SK-N-SH (cell line): ENCODE measurements around the gene RAD21L1.

Source experiments
- CHD2 ChIP-seq: fragments of 150-350 bp; IDR thresholded peaks from 2 replicates; pipeline ENCODE4 v1.6.1; 2018; ENCODE audit warnings: low read length; ENCODE audit not compliant: partially characterized antibody
- ELF1 ChIP-seq: IDR thresholded peaks from 2 replicates; pipeline ENCODE4 v1.4.0; 2012
- EP300 ChIP-seq, 2 experiments: IDR thresholded peaks; 2 replicates each; pipeline versions ENCODE4 v1.4.0 to v1.6.1; 2012; ENCODE audit warnings: borderline replicate concordance in 1 of 2, low read depth in 1 of 2, low read length in 1 of 2
- FOXJ3 ChIP-seq: sonication (generic); formaldehyde crosslinking; IDR thresholded peaks from 2 replicates; pipeline ENCODE4 v1.5.1; 2020; ENCODE audit warnings: mild to moderate bottlenecking, missing genetic modification reagents
- GATA2 ChIP-seq: sonication (generic); formaldehyde crosslinking; IDR thresholded peaks from 2 replicates; pipeline ENCODE4 v1.5.0; 2020; ENCODE audit warnings: mild to moderate bottlenecking, missing genetic modification reagents
- MXI1 ChIP-seq: IDR thresholded peaks from 2 replicates; pipeline ENCODE4 v1.6.1; 2012; ENCODE audit warnings: mild to moderate bottlenecking, low read depth, low read length, improper control_type of control experiment
- POLR2AphosphoS5 ChIP-seq: IDR thresholded peaks from 2 replicates; pipeline ENCODE4 v1.6.1; 2012; ENCODE audit warnings: low read depth, low read length
- RFX5 ChIP-seq: IDR thresholded peaks from 2 replicates; pipeline ENCODE4 v1.6.1; 2012; ENCODE audit warnings: mild to moderate bottlenecking, improper control_type of control experiment, low read length
- SIN3A ChIP-seq: IDR thresholded peaks from 2 replicates; pipeline ENCODE4 v1.6.1; 2012; ENCODE audit warnings: low read depth, mild to moderate bottlenecking, low read length, moderate library complexity, borderline replicate concordance
- SMC3 ChIP-seq: IDR thresholded peaks from 2 replicates; pipeline ENCODE4 v1.6.1; 2012; ENCODE audit warnings: low read depth, low read length, improper control_type of control experiment
- TF ChIP-seq, protein P1 (sequence below): fragments of 200-600 bp; sonication (generic); IDR thresholded peaks from 2 replicates; pipeline ENCODE4 v1.6.1; 2017; ENCODE audit warnings: antibody characterized with exemption, mild to moderate bottlenecking, moderate library complexity
- TF ChIP-seq, protein P2 (sequence below): fragments of 150-350 bp; IDR thresholded peaks from 2 replicates; pipeline ENCODE4 v1.6.1; 2016; ENCODE audit warnings: mild to moderate bottlenecking, low read depth, low read length
- TF ChIP-seq, protein P3 (sequence below): IDR thresholded peaks from 2 replicates; pipeline ENCODE4 v1.4.0; 2012; ENCODE audit warnings: low read depth

DNA sequence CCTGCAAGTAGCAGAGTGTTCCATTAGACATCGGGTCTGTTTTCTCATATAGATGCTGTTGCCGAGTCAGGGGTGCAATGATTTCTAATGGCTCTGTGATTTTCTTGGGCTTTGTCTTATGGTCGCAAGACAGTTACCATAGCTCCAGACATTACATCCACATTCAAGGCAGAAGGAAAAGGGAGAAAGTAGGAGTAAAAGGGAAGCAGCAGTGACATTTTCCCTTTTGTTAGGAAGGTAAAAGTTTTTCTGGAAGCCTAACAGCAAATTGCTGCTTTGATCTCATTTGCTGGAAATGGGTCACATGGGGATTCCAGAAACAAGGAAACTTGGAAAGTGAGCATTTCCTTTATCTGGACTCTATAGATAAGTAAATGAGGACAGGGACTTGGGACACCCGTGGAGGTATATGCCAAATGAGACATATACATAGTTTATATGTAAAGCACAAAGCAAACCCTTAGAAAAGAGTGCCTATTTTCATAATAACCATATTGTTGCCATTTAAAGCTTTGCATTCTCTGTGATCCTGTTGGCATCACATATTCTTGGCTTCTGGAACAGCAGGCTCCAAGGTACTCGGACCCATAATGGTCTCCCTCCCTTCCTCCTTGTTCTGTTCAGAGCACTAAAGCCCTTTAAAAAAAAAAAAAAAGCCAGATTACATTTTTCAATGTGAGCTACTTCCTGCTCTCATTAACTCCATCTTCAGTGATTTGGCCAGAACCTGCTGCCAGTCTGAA is 22.9 kb upstream of the RAD21L1 start, which contains the start of gene C20orf202:
- no peak for TF ChIP-seq RFX5
- TF ChIP-seq GATA2 = no peak
- TF ChIP-seq, protein P1, sequence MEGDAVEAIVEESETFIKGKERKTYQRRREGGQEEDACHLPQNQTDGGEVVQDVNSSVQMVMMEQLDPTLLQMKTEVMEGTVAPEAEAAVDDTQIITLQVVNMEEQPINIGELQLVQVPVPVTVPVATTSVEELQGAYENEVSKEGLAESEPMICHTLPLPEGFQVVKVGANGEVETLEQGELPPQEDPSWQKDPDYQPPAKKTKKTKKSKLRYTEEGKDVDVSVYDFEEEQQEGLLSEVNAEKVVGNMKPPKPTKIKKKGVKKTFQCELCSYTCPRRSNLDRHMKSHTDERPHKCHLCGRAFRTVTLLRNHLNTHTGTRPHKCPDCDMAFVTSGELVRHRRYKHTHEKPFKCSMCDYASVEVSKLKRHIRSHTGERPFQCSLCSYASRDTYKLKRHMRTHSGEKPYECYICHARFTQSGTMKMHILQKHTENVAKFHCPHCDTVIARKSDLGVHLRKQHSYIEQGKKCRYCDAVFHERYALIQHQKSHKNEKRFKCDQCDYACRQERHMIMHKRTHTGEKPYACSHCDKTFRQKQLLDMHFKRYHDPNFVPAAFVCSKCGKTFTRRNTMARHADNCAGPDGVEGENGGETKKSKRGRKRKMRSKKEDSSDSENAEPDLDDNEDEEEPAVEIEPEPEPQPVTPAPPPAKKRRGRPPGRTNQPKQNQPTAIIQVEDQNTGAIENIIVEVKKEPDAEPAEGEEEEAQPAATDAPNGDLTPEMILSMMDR = no peak
- no peak for TF ChIP-seq FOXJ3 (CRISPR knock-in tag)
- no peak for TF ChIP-seq MXI1
- TF ChIP-seq SMC3 = no peak
- TF ChIP-seq ELF1 = no peak
- TF ChIP-seq, protein P2, sequence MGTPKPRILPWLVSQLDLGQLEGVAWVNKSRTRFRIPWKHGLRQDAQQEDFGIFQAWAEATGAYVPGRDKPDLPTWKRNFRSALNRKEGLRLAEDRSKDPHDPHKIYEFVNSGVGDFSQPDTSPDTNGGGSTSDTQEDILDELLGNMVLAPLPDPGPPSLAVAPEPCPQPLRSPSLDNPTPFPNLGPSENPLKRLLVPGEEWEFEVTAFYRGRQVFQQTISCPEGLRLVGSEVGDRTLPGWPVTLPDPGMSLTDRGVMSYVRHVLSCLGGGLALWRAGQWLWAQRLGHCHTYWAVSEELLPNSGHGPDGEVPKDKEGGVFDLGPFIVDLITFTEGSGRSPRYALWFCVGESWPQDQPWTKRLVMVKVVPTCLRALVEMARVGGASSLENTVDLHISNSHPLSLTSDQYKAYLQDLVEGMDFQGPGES = no peak
- TF ChIP-seq POLR2AphosphoS5 = no peak
- TF ChIP-seq SIN3A = no peak
- TF ChIP-seq CHD2 = no peak
- no peak for TF ChIP-seq EP300 (IDR thresholded peaks at IDR 0.05; ENCODE audit: borderline replicate concordance in 1 of 2, low read depth in 1 of 2, low read length in 1 of 2)
- TF ChIP-seq, protein P3, sequence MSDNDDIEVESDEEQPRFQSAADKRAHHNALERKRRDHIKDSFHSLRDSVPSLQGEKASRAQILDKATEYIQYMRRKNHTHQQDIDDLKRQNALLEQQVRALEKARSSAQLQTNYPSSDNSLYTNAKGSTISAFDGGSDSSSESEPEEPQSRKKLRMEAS = no peak
